Hepatocyte (in vitro differentiated cells): ENCODE data around the gene TAP1. TPM values are rescaled to one million over a fixed set of nuclear protein-coding genes. Genes with fewer than 3 reads are reported as not detected.

Experiments
- DNase-seq: peaks from one replicate; pipeline ENCODE4 v3.0.0-alpha.2; 2016; ENCODE audit warnings: low spot score
- H2AFZ ChIP-seq: fragments of 200-600 bp; sonication (generic); 2 replicates; pipeline ENCODE4 v1.6.0; 2016; ENCODE audit warnings: antibody characterized with exemption, mild to moderate bottlenecking
- H3K27ac ChIP-seq: fragments of 200-600 bp; sonication (generic); 2 replicates; pipeline ENCODE4 v1.5.1; 2016; ENCODE audit warnings: mild to moderate bottlenecking
- H3K27me3 ChIP-seq: fragments of 200-600 bp; sonication (generic); 2 replicates; pipeline ENCODE4 v1.6.1; 2016
- H3K36me3 ChIP-seq: fragments of 200-600 bp; sonication (generic); replicated peaks from 2 replicates; pipeline ENCODE4 v1.5.1; 2016; ENCODE audit warnings: low read depth; ENCODE audit not compliant: insufficient read depth
- H3K4me1 ChIP-seq: fragments of 200-600 bp; sonication (generic); 2 replicates; pipeline ENCODE4 v1.5.1; 2016; ENCODE audit warnings: mild to moderate bottlenecking, moderate library complexity; ENCODE audit not compliant: insufficient read depth
- H3K4me2 ChIP-seq: fragments of 200-600 bp; sonication (generic); 2 replicates; pipeline ENCODE4 v1.6.0; 2016
- H3K4me3 ChIP-seq: fragments of 200-600 bp; sonication (generic); 2 replicates; pipeline ENCODE4 v1.5.1; 2016; ENCODE audit warnings: mild to moderate bottlenecking
- H3K79me2 ChIP-seq: fragments of 200-600 bp; sonication (generic); 2 replicates; pipeline ENCODE4 v1.6.0; 2017; ENCODE audit warnings: mild to moderate bottlenecking
- H3K9me2 ChIP-seq: fragments of 200-600 bp; sonication (generic); replicated peaks from 2 replicates; pipeline ENCODE4 v1.6.0; 2017; ENCODE audit warnings: mild to moderate bottlenecking; ENCODE audit not compliant: insufficient read depth
- H3K9me3 ChIP-seq: fragments of 200-600 bp; sonication (generic); 2 replicates; pipeline ENCODE4 v1.5.1; 2016; ENCODE audit warnings: low read depth, mild to moderate bottlenecking
- H4K20me1 ChIP-seq: fragments of 200-600 bp; sonication (generic); 2 replicates; pipeline ENCODE4 v1.6.0; 2016; ENCODE audit warnings: mild to moderate bottlenecking; ENCODE audit not compliant: insufficient read depth, poor library complexity, severe bottlenecking
- EZH2 ChIP-seq: fragments of 200-600 bp; sonication (generic); IDR thresholded peaks from 2 replicates; pipeline ENCODE4 v1.6.1; 2016; ENCODE audit warnings: antibody characterized with exemption, mild to moderate bottlenecking, borderline replicate concordance
- EZH2phosphoT487 ChIP-seq: fragments of 200-600 bp; sonication (generic); IDR thresholded peaks from one replicate; pipeline ENCODE4 v1.6.1; 2018; ENCODE audit warnings: antibody characterized with exemption, mild to moderate bottlenecking, low read depth, moderate library complexity; ENCODE audit not compliant: unreplicated experiment, severe bottlenecking
- WGBS: methylation state at CpG from one replicate; pipeline ENCODE4 v1.1.6; 2016; ENCODE audit warnings: low lambda C conversion rate; ENCODE audit errors: missing lambda C conversion rate; 5-methylcytosine and 5-hydroxymethylcytosine counted together
- polyA plus RNA-seq: library from polyadenylated mRNA; unstranded; fragments of >200 nt; fragmentation: Nextera tagmentation; extraction: Ambion mirVana; gene quantifications from 2 replicates; pipeline ENCODE4 v1.2.1, GENCODE V29; 2016
- total RNA-seq: library from RNA; depleted of rRNA; stranded (reverse); fragments of >200 nt; gene quantifications from 2 replicates; pipeline ENCODE4 v1.2.3, GENCODE V29; 2014
- TF ChIP-seq, protein P1 (sequence below): fragments of 200-600 bp; sonication (generic); IDR thresholded peaks from 2 replicates; pipeline ENCODE4 v1.5.1; 2016; ENCODE audit warnings: antibody characterized with exemption, mild to moderate bottlenecking; ENCODE audit not compliant: poor library complexity

The TAP1 gene
- total and polyA plus RNA-seq, 2 experiments from 2014 or later = 14.1 to 15.2 TPM

DNA sequence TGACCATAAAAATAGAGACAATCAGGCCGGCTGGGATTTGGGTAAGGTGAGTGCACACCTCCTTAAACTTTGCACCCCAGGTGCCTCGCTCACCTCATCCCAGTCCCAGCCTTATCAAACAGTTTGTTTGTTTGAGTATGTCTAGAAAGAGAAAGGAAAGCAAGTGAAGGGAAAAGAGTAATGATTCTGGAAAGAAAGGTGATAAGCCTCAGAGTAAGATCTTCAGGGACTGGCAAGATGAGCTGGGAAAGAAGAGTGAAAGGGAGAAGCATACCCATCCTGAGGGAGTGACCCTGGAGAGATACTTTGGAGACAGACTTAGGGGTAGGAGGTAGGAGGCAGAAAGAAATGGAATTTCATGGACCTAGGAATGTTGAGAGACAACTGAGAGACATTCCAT, 16.6 kb downstream of the TAP1 start:
- H3K27ac ChIP-seq = no peak overlapping the region
- H3K4me2 ChIP-seq = no peak overlapping the region
- H3K4me1 ChIP-seq = peaks cover 7% of the 10 kb centered on the region
- WGBS = 84% methylated on average over 2 of the region's 2 CpGs
- no peak for DNase-seq
- H3K27me3 ChIP-seq = no peaks in the 10 kb centered on the region
- H3K9me2 ChIP-seq = no peaks in the 10 kb centered on the region
- no peaks in the 10 kb centered on the region for H3K9me3 ChIP-seq
- H4K20me1 ChIP-seq = no peaks in the 10 kb centered on the region
- no peaks in the 10 kb centered on the region for H3K36me3 ChIP-seq
- no peaks in the 10 kb centered on the region for H3K79me2 ChIP-seq
- no peak overlapping the region for H3K4me3 ChIP-seq
- H2AFZ ChIP-seq = no peak overlapping the region
- TF ChIP-seq, protein P1, sequence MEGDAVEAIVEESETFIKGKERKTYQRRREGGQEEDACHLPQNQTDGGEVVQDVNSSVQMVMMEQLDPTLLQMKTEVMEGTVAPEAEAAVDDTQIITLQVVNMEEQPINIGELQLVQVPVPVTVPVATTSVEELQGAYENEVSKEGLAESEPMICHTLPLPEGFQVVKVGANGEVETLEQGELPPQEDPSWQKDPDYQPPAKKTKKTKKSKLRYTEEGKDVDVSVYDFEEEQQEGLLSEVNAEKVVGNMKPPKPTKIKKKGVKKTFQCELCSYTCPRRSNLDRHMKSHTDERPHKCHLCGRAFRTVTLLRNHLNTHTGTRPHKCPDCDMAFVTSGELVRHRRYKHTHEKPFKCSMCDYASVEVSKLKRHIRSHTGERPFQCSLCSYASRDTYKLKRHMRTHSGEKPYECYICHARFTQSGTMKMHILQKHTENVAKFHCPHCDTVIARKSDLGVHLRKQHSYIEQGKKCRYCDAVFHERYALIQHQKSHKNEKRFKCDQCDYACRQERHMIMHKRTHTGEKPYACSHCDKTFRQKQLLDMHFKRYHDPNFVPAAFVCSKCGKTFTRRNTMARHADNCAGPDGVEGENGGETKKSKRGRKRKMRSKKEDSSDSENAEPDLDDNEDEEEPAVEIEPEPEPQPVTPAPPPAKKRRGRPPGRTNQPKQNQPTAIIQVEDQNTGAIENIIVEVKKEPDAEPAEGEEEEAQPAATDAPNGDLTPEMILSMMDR = no peak
- TF ChIP-seq EZH2 = no peak
- no peak for TF ChIP-seq EZH2phosphoT487

DNA sequence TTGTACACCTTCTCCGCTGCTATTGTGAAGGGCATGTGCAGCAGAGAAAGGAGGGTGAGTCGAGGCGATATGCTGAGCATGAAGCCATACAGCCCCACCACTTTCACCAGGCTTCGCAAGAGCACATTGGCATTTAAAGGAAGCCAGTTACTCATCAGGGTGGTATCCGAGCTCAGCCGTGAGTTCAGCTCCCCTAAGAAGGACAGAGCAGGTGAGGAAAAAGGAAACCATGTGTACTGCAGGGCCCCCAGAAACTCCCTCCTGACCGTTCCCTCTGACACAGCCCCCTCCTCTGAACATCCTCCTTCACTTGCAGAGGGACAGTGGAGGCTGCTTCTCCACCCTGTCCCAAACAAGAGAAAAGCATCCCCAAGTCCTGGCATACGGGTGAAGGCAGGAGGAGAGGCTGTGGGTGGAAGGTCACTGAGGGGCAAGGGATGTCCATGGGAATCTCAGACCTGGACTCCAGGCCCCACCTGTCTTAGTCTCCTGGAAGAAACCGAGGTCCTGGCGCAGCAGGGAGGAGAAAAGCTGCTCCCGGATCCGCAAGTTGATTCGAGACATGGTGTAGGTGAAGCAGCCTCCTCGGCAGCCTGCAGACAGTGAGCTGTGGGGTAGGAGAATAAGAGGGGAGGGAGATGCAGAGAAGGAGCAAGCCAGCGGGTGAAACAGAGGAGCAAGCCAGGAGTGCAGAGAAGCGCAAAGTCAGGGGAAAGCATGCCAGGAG, 18.2 kb downstream of the TAP1 start:
- H3K9me2 ChIP-seq = no peaks in the 10 kb centered on the region
- H4K20me1 ChIP-seq = no peaks in the 10 kb centered on the region
- TF ChIP-seq, protein P1 = no peak
- TF ChIP-seq EZH2 (no peak), EZH2phosphoT487 (no peak)
- no peak overlapping the region for H3K4me3 ChIP-seq
- H3K9me3 ChIP-seq = no peaks in the 10 kb centered on the region
- no peak overlapping the region for H2AFZ ChIP-seq
- no peak overlapping the region for H3K4me2 ChIP-seq
- H3K27ac ChIP-seq = no peak overlapping the region
- no peaks in the 10 kb centered on the region for H3K27me3 ChIP-seq
- no peaks in the 10 kb centered on the region for H3K79me2 ChIP-seq
- H3K36me3 ChIP-seq = no peaks in the 10 kb centered on the region
- WGBS = 94% methylated on average over 16 of the region's 16 CpGs
- no peak for DNase-seq
- H3K4me1 ChIP-seq = peaks cover 7% of the 10 kb centered on the region

DNA sequence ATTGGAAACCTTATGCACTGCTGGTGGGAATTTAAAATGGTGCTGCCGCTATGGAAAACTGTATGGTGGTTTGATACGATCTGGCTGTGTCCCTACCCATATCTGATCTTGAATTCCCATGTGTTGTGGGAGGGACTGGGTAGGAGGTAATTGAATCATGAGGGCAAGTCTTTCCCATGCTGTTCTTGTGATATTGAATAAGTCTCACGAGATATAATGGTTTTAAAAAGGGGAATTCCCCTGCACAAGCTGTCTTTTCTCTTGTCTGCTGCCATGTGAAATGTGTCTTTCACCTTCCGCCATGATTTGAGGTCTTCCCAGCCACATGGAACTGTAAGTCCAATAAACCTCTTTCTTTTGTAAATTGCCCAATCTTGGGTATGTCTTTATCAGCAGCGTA, 19.8 kb downstream of the TAP1 start:
- H3K4me2 ChIP-seq = no peak overlapping the region
- peaks cover 7% of the 10 kb centered on the region for H3K4me1 ChIP-seq
- H3K79me2 ChIP-seq = no peaks in the 10 kb centered on the region
- no peaks in the 10 kb centered on the region for H3K9me2 ChIP-seq
- no peaks in the 10 kb centered on the region for H4K20me1 ChIP-seq
- no peak overlapping the region for H3K4me3 ChIP-seq
- no peaks in the 10 kb centered on the region for H3K9me3 ChIP-seq
- DNase-seq = no peak
- no peak overlapping the region for H3K27ac ChIP-seq
- no peak for TF ChIP-seq EZH2phosphoT487
- no peak for TF ChIP-seq EZH2
- TF ChIP-seq, protein P1 = no peak
- WGBS = 92% methylated on average over 5 of the region's 5 CpGs
- no peak overlapping the region for H2AFZ ChIP-seq
- no peaks in the 10 kb centered on the region for H3K27me3 ChIP-seq
- no peaks in the 10 kb centered on the region for H3K36me3 ChIP-seq
